Measurements from ENCODE around the gene KCMF1. TPM values are rescaled to one million over a fixed set of nuclear protein-coding genes. Genes with fewer than 3 reads are reported as not detected.

Gene KCMF1
- polyA plus RNA-seq, 3 donors: 22.5 to 52.9 (median 28.5) TPM

DNA sequence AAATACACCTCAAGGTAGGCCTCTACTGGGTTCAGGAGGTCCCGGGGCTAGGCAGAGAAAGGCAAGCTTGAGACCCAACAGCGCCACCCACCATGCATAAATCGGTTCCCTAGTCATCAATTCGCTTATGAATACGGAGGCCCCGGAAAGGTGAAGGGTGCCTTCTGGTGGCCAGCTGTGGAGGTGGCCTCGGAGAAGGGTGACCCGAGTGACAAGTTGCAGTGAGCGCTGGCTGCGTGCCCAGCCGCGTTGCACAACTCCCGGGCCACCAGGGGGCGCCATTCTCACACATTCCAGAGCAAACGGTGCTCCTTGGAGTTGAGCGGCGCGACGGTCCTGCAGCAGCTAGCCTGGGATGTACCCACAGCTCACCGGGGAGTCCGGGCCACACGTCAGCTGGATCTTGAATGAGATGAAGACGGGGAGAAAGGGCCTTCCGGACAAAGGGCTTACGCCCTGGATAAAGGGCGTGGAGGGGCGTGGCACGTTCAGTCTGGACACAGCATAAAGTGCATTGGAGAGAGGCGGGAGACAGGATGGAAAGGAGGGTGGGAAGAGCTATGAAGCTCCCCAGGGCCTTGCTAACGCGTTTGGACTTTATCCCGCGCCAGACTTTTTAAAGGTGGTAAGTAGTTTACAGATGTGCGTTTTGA lies 45.1 kb upstream of the KCMF1 start:
- TF ChIP-seq, protein P1, sequence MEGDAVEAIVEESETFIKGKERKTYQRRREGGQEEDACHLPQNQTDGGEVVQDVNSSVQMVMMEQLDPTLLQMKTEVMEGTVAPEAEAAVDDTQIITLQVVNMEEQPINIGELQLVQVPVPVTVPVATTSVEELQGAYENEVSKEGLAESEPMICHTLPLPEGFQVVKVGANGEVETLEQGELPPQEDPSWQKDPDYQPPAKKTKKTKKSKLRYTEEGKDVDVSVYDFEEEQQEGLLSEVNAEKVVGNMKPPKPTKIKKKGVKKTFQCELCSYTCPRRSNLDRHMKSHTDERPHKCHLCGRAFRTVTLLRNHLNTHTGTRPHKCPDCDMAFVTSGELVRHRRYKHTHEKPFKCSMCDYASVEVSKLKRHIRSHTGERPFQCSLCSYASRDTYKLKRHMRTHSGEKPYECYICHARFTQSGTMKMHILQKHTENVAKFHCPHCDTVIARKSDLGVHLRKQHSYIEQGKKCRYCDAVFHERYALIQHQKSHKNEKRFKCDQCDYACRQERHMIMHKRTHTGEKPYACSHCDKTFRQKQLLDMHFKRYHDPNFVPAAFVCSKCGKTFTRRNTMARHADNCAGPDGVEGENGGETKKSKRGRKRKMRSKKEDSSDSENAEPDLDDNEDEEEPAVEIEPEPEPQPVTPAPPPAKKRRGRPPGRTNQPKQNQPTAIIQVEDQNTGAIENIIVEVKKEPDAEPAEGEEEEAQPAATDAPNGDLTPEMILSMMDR (IDR thresholded peaks at IDR 0.05): peak; percentile 98
- Histone ChIP-seq H3K9ac (ENCODE audit: insufficient read depth, low read length, poor library complexity, severe bottlenecking) (no peak overlapping the region), H3K9me3 (replicated peaks in 1 of 2; ENCODE audit: control insufficient read depth in 1 of 2, insufficient read depth in 1 of 2, low read length in 2 of 2) (no peaks in the 10 kb centered on the region), H3K27ac (ENCODE audit: low read depth in 1 of 2, low read length in 2 of 2) (no peak overlapping the region), H2AFZ (ENCODE audit: insufficient read depth, low read depth, low read length, poor library complexity, severe bottlenecking) (peak overlapping the region; percentile 87), H3K36me3 (replicated peaks in 1 of 2; ENCODE audit: control insufficient read depth in 1 of 2, insufficient read depth in 2 of 2, low read length in 2 of 2) (no peaks in the 10 kb centered on the region), H3K4me3 (replicated peaks in 1 of 3; ENCODE audit: low read depth in 2 of 3, low read length in 3 of 3) (peak overlapping the region in 2 of 3 experiments; percentile 6 to 73), H3K4me2 (replicated peaks; ENCODE audit: extremely low read depth, low read length, poor library complexity, severe bottlenecking) (peak overlapping the region; percentile 87), H3K27me3 (ENCODE audit: control insufficient read depth in 2 of 2, insufficient read depth in 2 of 2, low read length in 2 of 2) (no peaks in the 10 kb centered on the region), H3K4me1 (ENCODE audit: control insufficient read depth in 1 of 2, insufficient read depth in 2 of 2, low read length in 2 of 2) (peaks cover 32 to 36% of the 10 kb centered on the region in 2 donors), H4K20me1 (ENCODE audit: insufficient read depth, low read length) (no peaks in the 10 kb centered on the region), H3K79me2 (ENCODE audit: insufficient read depth, low read length) (no peaks in the 10 kb centered on the region)
- H3K27ac Mint-ChIP-seq: peak overlapping the region; percentile 45 to 84 (median 80)
- H3K4me3 Mint-ChIP-seq: peak overlapping the region; percentile 76 to 92
- no peaks in the 10 kb centered on the region for H3K36me3 Mint-ChIP-seq
- H3K4me1 Mint-ChIP-seq: peaks cover 30% of the 10 kb centered on the region
- DNase-seq: peak; percentile 95 to 98 (median 96)
- H3K9me3 Mint-ChIP-seq: peaks cover 0 to 1% (median 0%) of the 10 kb centered on the region in 7 donors
- peaks cover 7 to 14% (median 9%) of the 10 kb centered on the region in 3 donors for H3K27me3 Mint-ChIP-seq (ENCODE audit: low read depth in 3 of 3)
- 5% methylated on average over 29 of the region's 34 CpGs for WGBS (ENCODE audit: insufficient coverage)
- intact Hi-C loops (cut with micrococcal nuclease): loop anchor here in 1 of 2 donors (2.0 to 5.0 kb wide), 3 partner anchors 36 to 431 kb away; partner anchors contain the start of gene TRABD2A

DNA sequence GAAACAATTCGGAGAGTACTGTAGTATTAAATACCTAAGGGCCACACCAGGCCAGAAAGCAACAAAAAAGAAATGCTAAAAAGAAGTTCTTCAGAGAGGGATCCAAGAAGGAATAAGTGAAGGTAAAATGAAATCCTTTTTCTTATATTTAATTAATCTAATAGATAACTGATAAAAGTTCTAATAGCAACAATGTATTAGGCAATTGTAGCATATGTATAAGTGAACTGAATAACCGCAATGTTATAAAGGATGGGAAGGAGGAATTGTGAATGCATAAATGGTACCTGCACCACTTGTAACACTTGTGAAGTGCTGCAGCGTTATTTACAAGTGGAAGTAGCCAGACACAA lies 43.7 kb upstream of the KCMF1 start:
- H3K4me2 ChIP-seq (replicated peaks; ENCODE audit: extremely low read depth, low read length, poor library complexity, severe bottlenecking): peak overlapping the region; percentile 87
- intact Hi-C loops (cut with micrococcal nuclease): loop anchor here in 1 of 2 donors (2.0 to 5.0 kb wide), 3 partner anchors 35 to 432 kb away; partner anchors contain the start of gene TRABD2A
- Mint-ChIP-seq H3K36me3 (no peaks in the 10 kb centered on the region), H3K4me1 (peaks cover 30% of the 10 kb centered on the region), H3K4me3 (no peak overlapping the region), H3K27ac (no peak overlapping the region), H3K27me3 (ENCODE audit: low read depth in 3 of 3) (peaks cover 7 to 14% (median 9%) of the 10 kb centered on the region in 3 donors), H3K9me3 (peaks cover 0 to 1% (median 0%) of the 10 kb centered on the region in 7 donors)
- WGBS (ENCODE audit: insufficient coverage): 94% methylated on average over 2 of the region's 3 CpGs
- H3K4me1 ChIP-seq (ENCODE audit: control insufficient read depth in 1 of 2, insufficient read depth in 2 of 2, low read length in 2 of 2): peaks cover 32 to 36% of the 10 kb centered on the region in 2 donors
- no peak overlapping the region for H3K9ac ChIP-seq (ENCODE audit: insufficient read depth, low read length, poor library complexity, severe bottlenecking)
- no peaks in the 10 kb centered on the region for H3K36me3 ChIP-seq (replicated peaks in 1 of 2; ENCODE audit: control insufficient read depth in 1 of 2, insufficient read depth in 2 of 2, low read length in 2 of 2)
- no peaks in the 10 kb centered on the region for H4K20me1 ChIP-seq (ENCODE audit: insufficient read depth, low read length)
- TF ChIP-seq, protein P1 (IDR thresholded peaks at IDR 0.05): peak; percentile 34
- no peak overlapping the region for H2AFZ ChIP-seq (ENCODE audit: insufficient read depth, low read depth, low read length, poor library complexity, severe bottlenecking)
- peak overlapping the region in 1 of 3 experiments; percentile 73 for H3K4me3 ChIP-seq (replicated peaks in 1 of 3; ENCODE audit: low read depth in 2 of 3, low read length in 3 of 3)
- no peaks in the 10 kb centered on the region for H3K79me2 ChIP-seq (ENCODE audit: insufficient read depth, low read length)
- H3K27me3 ChIP-seq (ENCODE audit: control insufficient read depth in 2 of 2, insufficient read depth in 2 of 2, low read length in 2 of 2): no peaks in the 10 kb centered on the region
- no peak overlapping the region for H3K27ac ChIP-seq (ENCODE audit: low read depth in 1 of 2, low read length in 2 of 2)
- H3K9me3 ChIP-seq (replicated peaks in 1 of 2; ENCODE audit: control insufficient read depth in 1 of 2, insufficient read depth in 1 of 2, low read length in 2 of 2): no peaks in the 10 kb centered on the region
- no peak for DNase-seq
